NB4 (cell line): ENCODE measurements around the gene SYT11.

Experiments
- DNase-seq: peaks from one replicate; pipeline ENCODE4 v3.0.0; 2010; ENCODE audit warnings: low read depth
- H3K4me3 ChIP-seq: one replicate; pipeline ENCODE4 v1.5.1; 2011; ENCODE audit warnings: mild to moderate bottlenecking, low read depth, low read length, moderate library complexity
- MYC ChIP-seq: IDR thresholded peaks from 2 replicates; pipeline ENCODE4 v1.6.1; 2011; ENCODE audit warnings: low read depth, low read length
- POLR2A ChIP-seq: IDR thresholded peaks from 2 replicates; pipeline ENCODE4 v1.6.1; 2011; ENCODE audit warnings: mild to moderate bottlenecking; ENCODE audit not compliant: insufficient read length; ENCODE audit errors: extremely low read depth
- TF ChIP-seq, protein P1 (sequence below): IDR thresholded peaks from 2 replicates; pipeline ENCODE4 v1.6.1; 2011; ENCODE audit warnings: low read depth, low read length
- TF ChIP-seq, protein P2 (sequence below): IDR thresholded peaks from one replicate; pipeline ENCODE4 v1.5.1; 2012; ENCODE audit warnings: low read depth, low read length

The SYT11 gene

DNA sequence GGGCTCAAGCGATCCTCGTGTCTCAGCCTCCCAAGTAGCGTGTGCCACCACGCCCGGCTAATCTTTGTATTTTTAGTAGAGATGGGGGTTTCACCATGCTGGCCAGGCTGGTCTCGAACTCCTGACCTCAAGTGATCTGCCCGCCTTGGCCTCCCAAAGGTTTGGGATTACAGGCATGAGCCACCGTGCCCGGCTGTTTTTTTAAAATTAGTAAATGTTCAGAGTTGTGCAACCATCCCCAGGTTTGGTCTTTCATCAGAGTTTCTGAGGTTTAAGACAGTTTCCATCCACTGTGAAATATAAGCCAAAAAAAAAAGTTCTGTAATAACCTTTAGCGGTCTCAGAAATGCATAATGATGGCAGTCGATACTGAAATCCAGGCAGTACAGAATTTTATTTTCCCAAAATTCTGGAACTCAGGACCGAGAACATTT is 550 bp upstream of the SYT11 start:
- DNase-seq = peak; percentile 75
- TF ChIP-seq POLR2A (no peak), MYC (no peak)
- TF ChIP-seq, protein P1, sequence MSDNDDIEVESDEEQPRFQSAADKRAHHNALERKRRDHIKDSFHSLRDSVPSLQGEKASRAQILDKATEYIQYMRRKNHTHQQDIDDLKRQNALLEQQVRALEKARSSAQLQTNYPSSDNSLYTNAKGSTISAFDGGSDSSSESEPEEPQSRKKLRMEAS = no peak
- TF ChIP-seq, protein P2, sequence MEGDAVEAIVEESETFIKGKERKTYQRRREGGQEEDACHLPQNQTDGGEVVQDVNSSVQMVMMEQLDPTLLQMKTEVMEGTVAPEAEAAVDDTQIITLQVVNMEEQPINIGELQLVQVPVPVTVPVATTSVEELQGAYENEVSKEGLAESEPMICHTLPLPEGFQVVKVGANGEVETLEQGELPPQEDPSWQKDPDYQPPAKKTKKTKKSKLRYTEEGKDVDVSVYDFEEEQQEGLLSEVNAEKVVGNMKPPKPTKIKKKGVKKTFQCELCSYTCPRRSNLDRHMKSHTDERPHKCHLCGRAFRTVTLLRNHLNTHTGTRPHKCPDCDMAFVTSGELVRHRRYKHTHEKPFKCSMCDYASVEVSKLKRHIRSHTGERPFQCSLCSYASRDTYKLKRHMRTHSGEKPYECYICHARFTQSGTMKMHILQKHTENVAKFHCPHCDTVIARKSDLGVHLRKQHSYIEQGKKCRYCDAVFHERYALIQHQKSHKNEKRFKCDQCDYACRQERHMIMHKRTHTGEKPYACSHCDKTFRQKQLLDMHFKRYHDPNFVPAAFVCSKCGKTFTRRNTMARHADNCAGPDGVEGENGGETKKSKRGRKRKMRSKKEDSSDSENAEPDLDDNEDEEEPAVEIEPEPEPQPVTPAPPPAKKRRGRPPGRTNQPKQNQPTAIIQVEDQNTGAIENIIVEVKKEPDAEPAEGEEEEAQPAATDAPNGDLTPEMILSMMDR = no peak

DNA sequence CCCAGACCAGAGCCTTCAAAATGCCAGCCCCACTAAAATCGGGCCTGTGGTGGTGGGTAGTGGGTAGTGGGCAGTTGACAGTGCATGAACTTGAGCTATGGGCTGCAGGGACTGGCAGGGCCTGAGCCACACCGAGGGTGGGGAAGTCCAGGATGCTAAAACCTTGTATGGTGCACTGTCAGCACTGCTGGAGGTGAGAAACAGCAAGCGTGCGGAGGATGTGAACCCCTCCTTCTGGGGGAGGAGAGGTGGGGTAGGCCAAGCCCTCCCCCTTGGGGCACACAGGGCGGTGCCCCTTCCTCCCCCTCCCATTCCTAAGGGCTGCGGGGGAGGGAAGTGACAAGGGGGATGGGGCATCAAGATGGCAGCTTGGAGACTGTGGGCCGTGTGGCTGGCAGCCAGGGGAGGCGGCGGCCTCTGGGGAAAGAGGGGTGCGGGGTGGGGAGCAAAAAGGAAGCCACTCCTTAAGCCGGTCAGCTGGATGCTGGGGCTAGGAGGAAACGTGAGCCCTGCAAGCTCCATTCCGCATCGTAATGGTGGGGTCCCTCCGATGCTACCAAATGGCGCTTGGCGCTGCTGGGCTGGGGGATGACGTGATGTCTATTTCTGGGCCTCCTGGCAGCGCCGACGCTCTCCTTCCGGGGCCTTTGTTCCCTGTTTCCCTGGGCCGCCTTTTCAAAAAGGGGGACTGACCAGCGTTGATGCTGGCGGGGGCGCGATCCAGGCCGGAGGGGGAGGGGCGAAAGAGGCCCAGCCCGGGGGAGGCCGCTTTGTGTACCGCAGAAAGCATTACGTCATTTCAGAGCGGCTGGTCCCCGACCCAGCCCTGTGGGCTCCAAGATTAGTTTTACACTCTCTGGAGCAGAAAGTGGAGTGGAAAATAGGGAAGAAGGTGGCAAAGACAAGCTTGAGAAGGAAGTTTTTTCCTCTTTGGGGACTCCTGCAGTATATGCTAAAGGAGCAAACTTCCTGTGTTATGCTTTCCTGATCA is 809 bp downstream of the SYT11 start:
- DNase-seq = peak; percentile 88
- peak overlapping the region; percentile 70 for H3K4me3 ChIP-seq
- TF ChIP-seq POLR2A = peak; percentile 22
- TF ChIP-seq, protein P2 = no peak

More for the DNA sequence above, 550 bp upstream of the SYT11 start:
- H3K4me3 ChIP-seq = peak overlapping the region; percentile 71

DNA sequence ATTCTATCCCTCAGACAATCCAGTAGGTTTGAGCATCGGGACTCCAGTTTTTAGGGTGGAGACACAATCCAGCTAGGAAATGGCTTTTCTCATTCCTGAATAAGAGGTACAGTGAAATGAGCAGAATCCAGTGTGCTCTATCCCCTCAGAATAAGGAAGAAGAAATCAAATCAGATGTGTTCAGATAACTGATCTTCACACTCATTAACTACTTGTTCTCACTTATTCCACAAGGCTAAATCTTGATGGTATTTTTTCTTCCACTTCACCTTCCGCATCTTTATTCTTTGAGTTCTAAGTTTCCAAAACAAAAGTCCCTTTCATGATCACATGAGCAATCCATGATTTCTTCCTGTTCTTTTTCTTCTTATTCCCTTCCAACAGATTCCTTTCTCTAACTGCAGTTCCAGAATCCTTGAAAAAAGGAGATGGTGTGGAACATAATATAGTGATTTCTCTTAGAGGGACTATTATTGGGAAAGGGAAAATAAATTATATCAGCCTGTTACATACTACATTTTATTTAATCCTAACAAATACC is 1.7 kb downstream of the SYT11 start:
- no peak for DNase-seq
- peak overlapping the region; percentile 70 for H3K4me3 ChIP-seq
- TF ChIP-seq, protein P2 = no peak
- no peak for TF ChIP-seq POLR2A
- TF ChIP-seq, protein P1 = no peak
- no peak for TF ChIP-seq MYC

DNA sequence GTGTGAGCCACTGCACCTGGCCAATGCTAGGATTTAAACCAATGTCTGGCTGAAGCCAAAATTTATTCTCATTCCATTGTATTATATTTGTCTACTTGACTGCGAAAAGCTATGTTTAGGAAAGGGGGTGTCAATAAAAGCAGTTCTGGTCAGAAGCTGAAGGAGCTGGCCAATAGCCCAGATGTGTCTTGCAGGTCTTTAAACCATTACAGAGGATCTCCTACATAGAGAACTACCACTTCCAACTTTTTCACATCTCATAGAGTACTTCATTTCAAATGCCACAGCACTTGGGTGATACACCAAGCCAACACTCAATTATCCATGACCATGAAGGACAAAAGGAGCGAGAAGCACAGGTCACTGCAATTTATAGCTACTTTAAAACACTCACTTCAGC is 2.5 kb downstream of the SYT11 start:
- TF ChIP-seq MYC = no peak
- TF ChIP-seq, protein P1 = no peak
- TF ChIP-seq, protein P2 = no peak
- no peak for TF ChIP-seq POLR2A
- DNase-seq = no peak
- no peak overlapping the region for H3K4me3 ChIP-seq

DNA sequence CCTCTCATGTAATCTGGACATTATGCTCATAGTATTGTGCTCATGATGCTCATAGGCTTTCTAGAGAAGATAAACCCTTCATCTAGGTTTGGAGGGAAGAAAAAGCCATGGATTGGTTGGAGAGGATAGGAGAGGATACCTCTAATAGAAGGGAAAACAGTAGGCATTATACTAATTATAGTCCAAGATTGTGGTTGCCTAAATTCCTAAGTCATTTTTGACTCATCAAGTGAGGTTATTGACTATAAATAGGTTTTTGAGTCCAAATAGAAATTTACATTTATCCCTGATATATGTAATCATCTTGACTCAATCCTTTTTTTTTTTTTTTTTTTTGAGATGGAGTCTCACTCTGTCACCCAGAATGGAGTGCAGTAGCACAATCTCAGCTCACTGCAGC is 5.0 kb downstream of the SYT11 start:
- no peak for DNase-seq
- TF ChIP-seq, protein P2 = no peak
- TF ChIP-seq MYC = no peak
- TF ChIP-seq, protein P1 = no peak
- TF ChIP-seq POLR2A = no peak
- no peak overlapping the region for H3K4me3 ChIP-seq
